Gastrocnemius medialis (tissue), 4 donors: ENCODE results near the gene GPRIN3.

ENCODE experiments used
- POLR2A ChIP-seq, 2 donors: fragments of 450-650 bp; IDR thresholded peaks; one replicate each; pipeline ENCODE4 v1.6.1; 2017; ENCODE audit warnings: antibody characterized with exemption in 2 of 2, mild to moderate bottlenecking in 2 of 2, moderate library complexity in 2 of 2
- TF ChIP-seq, protein P1 (sequence below), 5 experiments: fragments of 450-650 bp in 3 of 5; fragments of 200-600 bp in 2 of 5; sonication (generic) in 2 of 5; IDR thresholded peaks in 4 of 5; conservative IDR thresholded peaks in 1 of 5; 1 replicate in 4 of 5; 2 replicates in 1 of 5; pipeline ENCODE4 v1.5.1; 2016 to 2019; ENCODE audit warnings: antibody characterized with exemption in 5 of 5, mild to moderate bottlenecking in 3 of 5, moderate library complexity in 3 of 5

DNA sequence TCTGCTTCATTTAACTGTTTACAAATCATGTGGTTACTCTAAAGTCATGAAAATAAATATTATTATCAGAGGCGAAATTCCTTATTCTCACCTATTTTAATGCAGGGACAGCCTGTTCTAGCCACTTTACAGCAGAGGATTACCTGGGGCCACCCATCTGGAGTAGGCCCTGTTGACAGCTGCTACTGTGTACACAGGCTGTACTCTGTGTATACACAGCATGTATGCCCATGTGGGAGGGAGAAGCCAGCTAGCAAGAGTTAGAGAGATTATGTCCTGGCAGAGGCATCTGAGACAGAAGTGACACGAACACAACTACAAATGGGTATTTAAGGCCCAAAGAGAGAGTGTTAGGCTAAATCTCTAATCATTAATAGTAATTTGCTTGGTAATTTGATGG is 62.1 kb downstream of the GPRIN3 start:
- TF ChIP-seq, protein P1, sequence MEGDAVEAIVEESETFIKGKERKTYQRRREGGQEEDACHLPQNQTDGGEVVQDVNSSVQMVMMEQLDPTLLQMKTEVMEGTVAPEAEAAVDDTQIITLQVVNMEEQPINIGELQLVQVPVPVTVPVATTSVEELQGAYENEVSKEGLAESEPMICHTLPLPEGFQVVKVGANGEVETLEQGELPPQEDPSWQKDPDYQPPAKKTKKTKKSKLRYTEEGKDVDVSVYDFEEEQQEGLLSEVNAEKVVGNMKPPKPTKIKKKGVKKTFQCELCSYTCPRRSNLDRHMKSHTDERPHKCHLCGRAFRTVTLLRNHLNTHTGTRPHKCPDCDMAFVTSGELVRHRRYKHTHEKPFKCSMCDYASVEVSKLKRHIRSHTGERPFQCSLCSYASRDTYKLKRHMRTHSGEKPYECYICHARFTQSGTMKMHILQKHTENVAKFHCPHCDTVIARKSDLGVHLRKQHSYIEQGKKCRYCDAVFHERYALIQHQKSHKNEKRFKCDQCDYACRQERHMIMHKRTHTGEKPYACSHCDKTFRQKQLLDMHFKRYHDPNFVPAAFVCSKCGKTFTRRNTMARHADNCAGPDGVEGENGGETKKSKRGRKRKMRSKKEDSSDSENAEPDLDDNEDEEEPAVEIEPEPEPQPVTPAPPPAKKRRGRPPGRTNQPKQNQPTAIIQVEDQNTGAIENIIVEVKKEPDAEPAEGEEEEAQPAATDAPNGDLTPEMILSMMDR (IDR thresholded peaks at IDR 0.05 in 4 of 5, conservative IDR thresholded peaks at IDR 0.05 in 1 of 5): no peak
- no peak for TF ChIP-seq POLR2A (IDR thresholded peaks at IDR 0.05)
